ENCODE data around the gene MPPED2.

The MPPED2 gene

GRCh38 chr11:30458541-30458940 is 127.6 kb downstream of the MPPED2 start:
- H2AFZ ChIP-seq (ENCODE audit: low read length) = no peak overlapping the region
- H3K79me2 ChIP-seq (ENCODE audit: low read length) = no peaks in the 10 kb centered on the region
- H3K36me3 ChIP-seq (replicated peaks; ENCODE audit: insufficient read depth, low read length) = no peaks in the 10 kb centered on the region
- no peak overlapping the region for H3K9ac ChIP-seq (ENCODE audit: low read length)
- H4K20me1 ChIP-seq (ENCODE audit: insufficient read depth, low read length) = no peaks in the 10 kb centered on the region
- H3K9me3 ChIP-seq (replicated peaks; ENCODE audit: insufficient read depth, low read length) = no peaks in the 10 kb centered on the region
- H3K4me2 ChIP-seq (ENCODE audit: low read depth, low read length) = no peak overlapping the region
- H3K4me1 ChIP-seq (ENCODE audit: low read length) = no peaks in the 10 kb centered on the region
- no peak overlapping the region for H3K4me3 ChIP-seq (ENCODE audit: low read length)
- no peak for DNase-seq
- H3F3A ChIP-seq (ENCODE audit: insufficient read depth, low read length) = no peaks in the 10 kb centered on the region
- H3K9me2 ChIP-seq (replicated peaks; ENCODE audit: insufficient read depth, low read length) = no peaks in the 10 kb centered on the region
- no peaks in the 10 kb centered on the region for H3K27me3 ChIP-seq (replicated peaks; ENCODE audit: insufficient read depth, low read length)
- H3K27ac ChIP-seq (ENCODE audit: low read length) = no peak overlapping the region
- TF ChIP-seq EZH2 (optimal IDR thresholded peaks at IDR 0.05; ENCODE audit: low read depth, low read length) = no peak
- no peak for TF ChIP-seq CTCF (IDR thresholded peaks at IDR 0.05; ENCODE audit: low read length)
- TF ChIP-seq EZH2phosphoT487 (IDR thresholded peaks at IDR 0.05; ENCODE audit: low read length) = no peak

DNA sequence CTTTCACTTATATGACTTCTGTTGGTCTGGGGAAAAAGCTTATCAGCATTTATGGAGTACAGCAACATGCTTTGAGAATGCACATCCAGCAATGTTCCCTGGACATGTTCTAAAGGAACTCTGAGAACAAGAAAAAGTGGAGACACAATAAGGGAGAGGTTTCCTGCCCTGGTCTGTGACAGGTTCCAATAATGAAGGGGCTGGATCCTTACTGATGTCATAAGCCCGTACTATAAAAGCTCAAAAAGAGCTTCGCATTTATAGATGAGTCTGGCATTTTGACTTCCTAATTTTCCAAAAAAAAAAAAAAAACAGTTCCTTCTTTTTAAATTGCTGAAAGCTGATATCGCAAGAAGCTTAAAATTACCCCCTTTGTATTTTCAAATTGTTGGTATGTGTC is 129.1 kb downstream of the MPPED2 start:
- H3K27me3 ChIP-seq (replicated peaks; ENCODE audit: insufficient read depth, low read length) = no peaks in the 10 kb centered on the region
- TF ChIP-seq CTCF (IDR thresholded peaks at IDR 0.05; ENCODE audit: low read length) (no peak), EZH2phosphoT487 (IDR thresholded peaks at IDR 0.05; ENCODE audit: low read length) (no peak), EZH2 (optimal IDR thresholded peaks at IDR 0.05; ENCODE audit: low read depth, low read length) (no peak)
- H3K36me3 ChIP-seq (replicated peaks; ENCODE audit: insufficient read depth, low read length) = no peaks in the 10 kb centered on the region
- H3F3A ChIP-seq (ENCODE audit: insufficient read depth, low read length) = no peaks in the 10 kb centered on the region
- no peak overlapping the region for H3K4me2 ChIP-seq (ENCODE audit: low read depth, low read length)
- DNase-seq = no peak
- no peaks in the 10 kb centered on the region for H3K79me2 ChIP-seq (ENCODE audit: low read length)
- H3K9ac ChIP-seq (ENCODE audit: low read length) = no peak overlapping the region
- no peaks in the 10 kb centered on the region for H3K4me1 ChIP-seq (ENCODE audit: low read length)
- no peak overlapping the region for H3K4me3 ChIP-seq (ENCODE audit: low read length)
- H3K9me3 ChIP-seq (replicated peaks; ENCODE audit: insufficient read depth, low read length) = no peaks in the 10 kb centered on the region
- H4K20me1 ChIP-seq (ENCODE audit: insufficient read depth, low read length) = no peaks in the 10 kb centered on the region
- no peaks in the 10 kb centered on the region for H3K9me2 ChIP-seq (replicated peaks; ENCODE audit: insufficient read depth, low read length)
- no peak overlapping the region for H3K27ac ChIP-seq (ENCODE audit: low read length)
- H2AFZ ChIP-seq (ENCODE audit: low read length) = no peak overlapping the region

DNA sequence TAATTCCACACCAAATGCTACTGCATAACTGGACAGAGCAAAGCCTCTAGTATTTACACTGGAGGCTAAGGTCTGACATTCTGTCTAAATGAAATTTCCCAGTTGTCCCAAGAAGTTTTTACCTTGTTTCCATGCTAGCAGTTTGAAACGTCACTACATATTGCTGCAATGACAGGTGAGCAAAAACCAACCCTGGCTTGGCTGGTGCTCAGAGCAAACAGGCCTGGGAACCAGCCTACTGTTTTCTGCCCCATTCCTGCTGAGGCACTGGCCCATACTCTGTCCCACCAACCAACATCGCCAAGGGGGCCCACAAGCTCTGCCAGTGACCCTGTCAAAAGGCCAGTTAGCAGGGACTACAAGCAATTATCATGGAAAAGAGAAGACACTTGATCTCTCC is 131.1 kb downstream of the MPPED2 start:
- Histone ChIP-seq H3K27me3 (replicated peaks; ENCODE audit: insufficient read depth, low read length) (no peaks in the 10 kb centered on the region), H2AFZ (ENCODE audit: low read length) (no peak overlapping the region), H3K9me2 (replicated peaks; ENCODE audit: insufficient read depth, low read length) (no peaks in the 10 kb centered on the region), H3K4me2 (ENCODE audit: low read depth, low read length) (no peak overlapping the region), H3K4me3 (ENCODE audit: low read length) (no peak overlapping the region), H4K20me1 (ENCODE audit: insufficient read depth, low read length) (no peaks in the 10 kb centered on the region), H3K4me1 (ENCODE audit: low read length) (no peaks in the 10 kb centered on the region), H3K9ac (ENCODE audit: low read length) (no peak overlapping the region), H3K27ac (ENCODE audit: low read length) (no peak overlapping the region), H3K9me3 (replicated peaks; ENCODE audit: insufficient read depth, low read length) (no peaks in the 10 kb centered on the region), H3K79me2 (ENCODE audit: low read length) (no peaks in the 10 kb centered on the region), H3F3A (ENCODE audit: insufficient read depth, low read length) (no peaks in the 10 kb centered on the region), H3K36me3 (replicated peaks; ENCODE audit: insufficient read depth, low read length) (no peaks in the 10 kb centered on the region)
- no peak for DNase-seq
- TF ChIP-seq CTCF (IDR thresholded peaks at IDR 0.05; ENCODE audit: low read length) = no peak
- no peak for TF ChIP-seq EZH2phosphoT487 (IDR thresholded peaks at IDR 0.05; ENCODE audit: low read length)
- TF ChIP-seq EZH2 (optimal IDR thresholded peaks at IDR 0.05; ENCODE audit: low read depth, low read length) = no peak
